GM18867 (cell line): Measurements from ENCODE around the gene UMAD1.
"Not testable (repeated sequence)": the region's sequence is repeated elsewhere in the genome, so short reads cannot be mapped to it uniquely, and the experiment has no call there.

Source experiments
- ATAC-seq: cut with Tn5 transposase; IDR thresholded peaks from one replicate; pipeline ENCODE4 v1.9.1; 2021; ENCODE audit warnings: mild to moderate bottlenecking, moderate library complexity; ENCODE audit not compliant: unreplicated experiment

UMAD1 gene

DNA sequence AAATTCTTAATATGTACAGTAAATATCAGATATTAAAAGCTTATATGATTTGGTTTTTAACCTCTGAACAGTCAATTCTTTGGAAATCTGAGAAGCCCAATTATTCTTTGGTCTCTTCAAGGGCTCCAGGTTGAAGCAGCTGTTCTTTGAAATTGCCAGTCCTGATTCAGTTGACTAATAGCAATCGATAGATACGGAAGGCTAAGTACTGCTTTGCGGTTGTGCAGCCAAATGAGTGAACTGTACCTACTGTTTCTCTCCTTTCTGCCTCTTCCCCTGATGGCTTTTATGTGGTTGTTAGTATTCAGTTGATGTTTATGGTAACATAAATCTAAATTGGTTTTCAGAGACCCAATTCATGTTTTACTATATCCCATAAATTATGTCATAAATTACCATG lies 181.0 kb downstream of the UMAD1 start:
- no peak for ATAC-seq

DNA sequence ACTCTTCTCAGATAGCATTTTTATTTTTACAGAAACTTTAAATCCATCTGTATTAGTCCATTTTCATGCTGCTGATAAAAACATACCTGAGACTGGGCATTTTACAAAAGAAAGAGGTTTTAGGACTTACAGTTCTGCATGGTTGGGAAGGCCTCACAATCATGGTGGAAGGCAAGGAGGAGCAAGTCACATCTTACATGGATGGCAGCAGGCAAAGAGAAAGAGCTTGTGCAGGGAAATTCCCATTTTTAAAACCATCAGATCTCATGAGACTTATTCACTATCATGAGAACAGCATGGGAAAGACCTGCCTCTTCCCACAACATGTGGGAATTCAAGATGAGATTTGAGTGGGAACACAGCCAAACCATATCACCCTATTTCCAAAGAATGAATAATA lies 184.7 kb downstream of the UMAD1 start:
- not testable (repeated sequence) for ATAC-seq

DNA sequence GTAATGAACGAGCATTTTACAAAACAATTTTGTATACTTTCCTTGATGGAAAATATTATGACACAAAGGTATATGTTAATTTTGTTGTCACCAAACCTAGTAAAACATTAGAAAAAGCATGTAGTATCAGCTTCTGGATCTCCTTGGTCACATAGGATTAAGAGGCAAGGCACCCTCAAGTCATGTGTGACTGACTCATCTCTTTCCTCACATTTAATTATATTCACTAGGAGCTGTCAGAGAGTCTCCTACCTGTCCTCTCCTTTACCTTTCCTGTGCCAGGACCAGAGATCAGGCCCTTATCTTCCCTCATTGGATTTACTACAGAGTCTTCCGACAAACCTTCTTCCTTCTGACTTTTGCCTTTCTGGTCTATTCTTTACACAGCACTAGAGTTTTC lies 189.1 kb downstream of the UMAD1 start:
- no peak for ATAC-seq

DNA sequence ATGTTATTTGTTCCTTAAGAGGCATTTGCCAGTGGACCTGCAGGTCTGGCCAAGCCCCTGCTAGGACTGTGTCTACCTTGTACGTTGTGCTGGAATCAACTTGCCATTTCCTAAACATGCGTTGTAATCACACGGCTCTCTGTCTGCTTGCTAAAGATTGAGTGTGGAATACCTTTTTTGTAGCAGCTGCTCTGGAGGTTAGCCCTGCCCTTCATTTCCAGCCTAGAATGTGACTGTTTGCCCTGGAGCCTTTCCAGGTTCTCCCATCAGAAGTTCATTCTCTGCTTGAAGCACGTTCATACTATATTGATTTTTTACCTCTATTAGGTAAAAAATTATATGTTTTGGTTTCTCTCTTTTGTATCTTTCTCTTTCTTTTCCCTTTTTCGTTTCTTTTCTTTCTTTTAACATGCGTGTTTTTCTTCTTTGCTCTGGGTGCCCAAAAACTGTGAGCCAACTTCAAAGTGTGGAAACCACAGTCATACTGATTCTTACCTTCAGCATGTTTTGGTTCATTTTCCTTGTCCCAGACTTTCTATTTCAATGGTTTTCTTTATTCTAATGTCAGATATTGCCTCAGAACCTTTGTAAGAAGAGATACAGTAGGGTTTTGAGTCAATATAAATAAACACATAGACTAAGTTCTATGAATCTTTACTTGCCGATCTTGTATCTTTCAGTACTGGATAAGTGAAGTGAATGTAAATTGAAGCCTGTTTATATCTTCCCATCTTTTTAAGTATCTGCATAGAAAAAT lies 189.7 kb downstream of the UMAD1 start:
- no peak for ATAC-seq

DNA sequence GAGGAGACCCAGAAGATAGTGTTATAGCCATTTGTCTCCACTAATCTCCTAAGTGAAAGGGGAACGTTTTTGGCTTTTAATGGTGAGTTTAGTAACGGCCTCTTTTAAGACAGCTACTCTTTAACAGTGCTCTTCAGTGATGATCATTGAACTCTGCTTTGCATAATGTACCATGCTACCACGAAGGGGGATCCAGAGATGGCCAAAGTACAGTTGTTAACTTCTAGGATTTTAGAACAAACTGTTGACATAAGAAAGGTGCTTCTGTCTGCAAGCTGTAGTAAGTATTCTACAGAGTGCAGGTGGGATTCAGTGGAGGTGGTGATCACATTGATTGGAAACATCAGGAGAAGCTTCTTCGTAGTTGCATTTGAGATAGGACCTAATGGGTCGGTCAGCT lies 192.0 kb downstream of the UMAD1 start:
- no peak for ATAC-seq

- ATAC-seq = no peak
Observed at GRCh38 chr7:7834761-7835160, 194.2 kb downstream of the UMAD1 start.

DNA sequence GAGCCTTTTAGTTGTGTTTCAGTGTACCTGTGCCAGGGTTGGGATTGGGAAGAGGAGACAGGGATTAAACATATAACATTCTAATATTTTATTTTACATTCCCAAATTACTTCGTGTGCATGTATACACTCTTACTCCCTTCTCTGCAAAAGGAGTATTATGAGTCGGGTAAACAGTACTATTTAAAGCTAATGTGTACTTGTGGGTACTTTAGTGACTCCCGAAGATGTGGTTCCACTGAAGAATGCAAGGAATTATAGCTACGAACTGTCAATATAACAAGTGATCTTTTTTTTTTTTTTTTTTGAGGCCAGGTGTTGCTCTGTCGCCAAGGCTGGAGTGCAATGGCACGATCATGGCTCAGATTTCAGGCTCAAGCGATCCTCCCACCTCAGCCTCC lies 200.5 kb downstream of the UMAD1 start:
- no peak for ATAC-seq

DNA sequence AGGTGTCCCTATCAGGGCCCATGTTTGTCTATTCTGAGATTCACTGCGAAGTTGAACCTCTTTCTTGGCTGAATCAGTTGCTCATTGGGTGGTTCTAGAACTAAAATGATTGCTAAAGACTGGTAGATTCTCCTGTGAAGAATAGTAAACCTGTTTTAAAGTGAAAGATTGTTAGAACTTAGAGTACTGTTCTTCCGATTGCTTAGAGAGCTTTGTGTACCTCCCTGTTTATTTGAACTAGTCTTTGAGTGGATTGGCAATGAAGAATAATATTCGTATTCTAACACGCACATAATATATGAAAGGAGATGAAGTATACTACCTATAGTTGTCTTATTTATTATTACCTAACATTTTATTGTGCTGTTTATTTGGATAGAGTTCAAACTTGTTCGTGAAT lies 202.7 kb downstream of the UMAD1 start:
- ATAC-seq = no peak

DNA sequence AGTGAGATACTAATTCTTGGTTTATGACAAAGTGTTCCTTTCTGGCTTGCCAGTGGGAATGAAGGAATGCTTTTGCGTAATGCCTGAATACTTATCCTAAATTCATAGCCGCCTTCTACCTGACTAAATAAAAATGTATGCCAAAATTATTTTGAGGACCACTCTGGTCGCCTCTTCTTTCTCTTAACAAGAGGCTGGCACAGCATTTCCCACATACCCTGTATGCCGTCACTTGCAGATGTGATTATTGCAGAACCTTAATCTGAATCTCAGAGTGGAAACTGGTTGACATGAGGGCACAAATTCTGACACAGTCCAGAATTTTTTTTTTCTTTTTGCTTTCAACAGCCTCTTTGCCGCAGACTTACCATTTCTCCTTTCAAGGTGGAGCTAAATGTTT lies 203.4 kb downstream of the UMAD1 start:
- ATAC-seq = no peak

- ATAC-seq = no peak
Observed at GRCh38 chr7:7848246-7848645, 207.7 kb downstream of the UMAD1 start.

DNA sequence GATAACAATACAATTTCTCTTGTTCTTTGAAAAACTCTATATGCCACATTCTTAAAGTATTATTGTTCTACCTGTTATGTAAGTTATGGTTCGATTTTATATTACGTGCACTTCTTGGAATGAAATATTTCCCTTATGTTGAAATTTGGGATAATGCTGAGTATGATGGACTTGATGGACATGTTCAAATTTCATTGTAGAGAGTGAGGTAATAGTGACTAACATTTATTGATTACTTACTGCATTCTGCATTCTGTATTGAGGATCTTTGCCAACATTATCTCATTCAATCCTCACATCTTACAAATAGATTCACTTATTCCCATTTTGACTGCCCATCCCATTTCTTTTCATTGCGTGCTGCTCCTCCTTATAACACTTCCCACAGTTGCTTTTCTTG lies 208.3 kb downstream of the UMAD1 start:
- ATAC-seq = no peak

- ATAC-seq = no peak
Observed at GRCh38 chr7:7850150-7850549, 209.6 kb downstream of the UMAD1 start.

DNA sequence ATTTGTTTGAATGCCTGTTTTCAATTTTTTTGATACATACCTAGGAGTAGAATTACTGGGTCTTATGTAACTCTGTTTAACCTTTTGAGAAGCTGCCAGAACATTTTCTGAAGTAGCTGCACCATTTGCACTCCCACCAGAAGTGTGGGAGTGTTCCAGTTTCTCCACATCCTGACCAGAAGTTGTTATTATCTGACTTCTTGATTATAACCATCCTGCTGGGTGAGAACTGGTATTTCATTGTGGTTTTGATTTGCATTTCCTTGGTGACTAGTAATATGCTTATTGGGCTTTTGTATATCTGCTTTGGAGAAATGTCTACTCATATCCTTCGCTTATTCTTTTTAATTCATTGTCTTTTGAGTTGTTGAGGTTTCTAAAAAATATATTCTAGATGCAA lies 210.8 kb downstream of the UMAD1 start:
- ATAC-seq = no peak

DNA sequence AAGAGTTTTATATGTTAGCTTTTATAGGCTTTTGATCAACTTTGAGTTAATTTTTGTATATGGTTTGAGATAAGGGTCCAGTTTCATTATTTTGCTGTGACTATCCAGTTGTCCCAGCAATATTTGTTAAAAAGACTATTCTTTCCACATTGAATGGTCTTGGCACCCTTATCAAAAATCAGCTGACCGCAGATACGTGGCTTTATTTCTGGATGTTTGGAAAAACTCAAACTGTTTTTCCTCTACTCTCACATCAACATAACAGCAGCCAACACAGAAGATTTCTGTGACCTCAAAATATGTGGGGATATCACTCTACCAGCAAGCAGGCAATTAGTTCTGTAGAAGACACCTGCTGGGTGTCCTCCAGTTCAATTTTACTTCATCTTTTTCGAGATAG lies 211.4 kb downstream of the UMAD1 start:
- ATAC-seq = no peak

DNA sequence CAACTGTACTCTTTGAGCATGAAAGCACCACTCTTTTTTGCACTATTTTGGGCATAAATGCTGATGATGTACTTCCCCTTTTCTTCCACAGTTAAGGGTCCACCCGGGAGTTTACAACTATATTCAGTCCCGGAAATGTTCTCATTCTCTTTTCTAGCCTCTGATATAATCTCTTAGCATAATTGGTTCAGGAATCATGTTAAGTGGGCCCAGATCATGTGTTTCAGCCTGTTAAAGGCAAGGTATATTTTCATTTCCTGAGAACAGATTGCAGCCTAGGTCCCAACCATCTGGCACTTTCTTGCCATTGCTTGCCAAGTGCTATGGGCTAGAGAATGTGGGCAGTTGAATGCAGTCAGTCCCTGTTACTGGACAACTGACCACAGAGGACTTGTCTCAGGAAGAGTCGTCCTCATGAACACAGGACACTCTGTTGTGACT lies 216.6 kb downstream of the UMAD1 start:
- ATAC-seq = no peak

DNA sequence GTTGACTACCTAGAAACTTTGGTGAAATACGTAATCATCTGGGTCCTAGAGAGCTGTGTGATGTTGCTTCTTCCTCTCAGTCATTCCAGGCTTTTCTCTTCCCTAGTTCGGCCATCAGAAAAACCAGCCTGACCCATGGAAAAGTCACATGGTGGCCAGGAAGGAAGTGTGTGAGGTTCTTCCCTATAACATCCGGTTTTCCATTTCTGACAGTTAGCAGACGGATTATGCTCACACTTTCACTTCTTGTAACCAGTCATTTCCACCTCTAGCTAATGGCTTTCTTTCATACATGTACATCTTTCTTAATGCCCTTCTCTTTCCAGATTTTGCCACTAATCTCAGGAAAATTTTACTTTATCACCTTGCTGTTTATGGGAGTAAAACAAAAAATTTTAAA lies 218.0 kb downstream of the UMAD1 start:
- no peak for ATAC-seq

- ATAC-seq = no peak
Observed at GRCh38 chr7:7859411-7859810, 218.9 kb downstream of the UMAD1 start.

GRCh38 chr7:7861211-7861633 lies 220.7 kb downstream of the UMAD1 start:
- ATAC-seq = no peak

DNA sequence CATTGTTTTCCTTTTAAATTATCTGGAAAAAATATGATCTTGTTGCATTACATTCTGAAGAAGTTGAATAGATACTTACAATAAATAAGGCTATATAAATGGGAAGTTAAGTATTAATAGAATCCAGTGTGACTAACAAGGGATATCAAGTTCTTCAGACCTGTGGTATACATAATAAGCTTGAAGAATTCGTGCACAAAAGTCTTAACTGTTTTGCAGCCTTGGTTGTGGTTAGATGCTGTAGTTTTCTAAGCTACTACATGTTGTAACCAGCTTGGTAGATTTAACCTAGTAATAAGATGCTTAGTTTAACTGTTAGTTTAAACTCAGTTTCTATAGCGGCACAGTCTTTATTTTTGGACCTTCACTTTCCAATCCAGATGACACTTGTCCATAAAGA lies 221.8 kb downstream of the UMAD1 start:
- ATAC-seq = no peak

- ATAC-seq = no peak
Observed at GRCh38 chr7:7867846-7868571, 227.5 kb downstream of the UMAD1 start.

GRCh38 chr7:7868572-7868899 lies 228.0 kb downstream of the UMAD1 start:
- no peak for ATAC-seq

DNA sequence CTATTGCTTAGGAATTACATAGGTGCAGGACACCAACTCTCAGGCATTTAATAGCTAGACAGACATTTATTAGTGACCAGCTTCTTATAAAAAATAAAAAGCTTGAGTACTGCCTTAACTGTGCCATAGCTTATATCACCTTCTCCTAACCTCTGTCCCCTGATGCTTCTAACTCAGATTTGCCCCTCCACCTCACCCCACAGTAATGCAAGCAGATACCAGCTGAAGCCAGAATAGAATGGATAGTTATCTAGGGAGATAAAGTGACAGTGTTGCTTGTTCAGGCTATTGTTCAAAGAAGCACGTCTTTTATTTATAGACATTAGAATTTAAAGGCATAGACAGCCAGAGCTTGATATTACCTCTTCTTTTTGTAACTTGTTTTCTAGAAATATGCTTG lies 228.5 kb downstream of the UMAD1 start:
- ATAC-seq = no peak

DNA sequence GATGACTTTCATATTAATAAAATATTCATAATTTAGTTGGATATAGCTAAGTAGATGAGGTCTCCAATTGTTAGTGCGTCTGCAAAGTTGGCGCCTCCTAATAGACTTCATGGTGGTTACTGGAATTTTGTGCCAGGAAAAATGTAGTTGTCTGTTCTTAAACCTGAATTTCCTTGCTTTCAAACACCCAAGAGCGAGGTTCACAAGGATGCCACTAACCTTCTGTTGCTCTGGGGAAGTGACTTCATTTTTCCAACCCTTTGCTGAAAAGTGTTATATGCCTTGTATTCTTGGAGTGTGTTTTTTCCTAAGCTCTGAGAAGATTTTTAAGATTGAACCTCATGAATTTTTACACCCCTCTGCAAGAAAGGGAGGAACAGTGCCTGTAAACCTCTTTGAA lies 229.1 kb downstream of the UMAD1 start:
- ATAC-seq = no peak
